Dermis microvascular lymphatic vessel endothelial cell (primary cell): ENCODE data around the gene RAE1. TPM values are rescaled to one million over a fixed set of nuclear protein-coding genes. Genes with fewer than 3 reads are reported as not detected.
"Not testable (repeated sequence)": the region's sequence is repeated elsewhere in the genome, so short reads cannot be mapped to it uniquely, and the experiment has no call there.

Experiments
- DNase-seq, 2 donors: peaks; one replicate each; pipeline versions ENCODE4 v3.0.0 to v3.0.0-alpha.2; 2010; ENCODE audit warnings: low read depth in 2 of 2
- total RNA-seq: library from RNA; depleted of rRNA; stranded (reverse); fragments of >200 nt; gene quantifications from 2 replicates; pipeline ENCODE4 v1.2.1, GENCODE V29; 2014

The RAE1 gene
- total RNA-seq, 1 donor from 2014 or later, result 17.2 TPM

- no peak for DNase-seq
Measured at GRCh38 chr20:57413986-57414385, 62.9 kb downstream of the RAE1 start.

GRCh38 chr20:57414867-57415592 is 64.0 kb downstream of the RAE1 start:
- no peak for DNase-seq

- no peak for DNase-seq
Measured at GRCh38 chr20:57415771-57416170, 64.7 kb downstream of the RAE1 start.

GRCh38 chr20:57416296-57417022 is 65.4 kb downstream of the RAE1 start:
- DNase-seq, result no peak

GRCh38 chr20:57417051-57417689 is 66.1 kb downstream of the RAE1 start:
- no peak for DNase-seq

- no peak for DNase-seq
Measured at GRCh38 chr20:57417830-57418780, 67.0 kb downstream of the RAE1 start.

GRCh38 chr20:57419479-57419878 is 68.4 kb downstream of the RAE1 start:
- DNase-seq, result not testable (repeated sequence)

GRCh38 chr20:57420571-57421252 is 69.7 kb downstream of the RAE1 start:
- DNase-seq, result no peak

GRCh38 chr20:57421253-57422220 is 70.5 kb downstream of the RAE1 start:
- no peak for DNase-seq

GRCh38 chr20:57422254-57422653 is 71.2 kb downstream of the RAE1 start:
- no peak for DNase-seq

- no peak for DNase-seq
Measured at GRCh38 chr20:57425150-57426013, 74.3 kb downstream of the RAE1 start.

GRCh38 chr20:57426271-57426689 is 75.2 kb downstream of the RAE1 start:
- no peak for DNase-seq

GRCh38 chr20:57426831-57427230 is 75.8 kb downstream of the RAE1 start:
- DNase-seq, result no peak

- DNase-seq, result no peak
Measured at GRCh38 chr20:57428324-57429158, 77.5 kb downstream of the RAE1 start.
